Measurements from ENCODE around the gene VSIG4. TPM values are rescaled to one million over a fixed set of nuclear protein-coding genes. Genes with fewer than 3 reads are reported as not detected.

The VSIG4 gene
- total and polyA plus RNA-seq, 2 of the 8 experiments (the other 6 are each of a cell fraction or from before 2014, with no cell fraction given) = not detected

DNA sequence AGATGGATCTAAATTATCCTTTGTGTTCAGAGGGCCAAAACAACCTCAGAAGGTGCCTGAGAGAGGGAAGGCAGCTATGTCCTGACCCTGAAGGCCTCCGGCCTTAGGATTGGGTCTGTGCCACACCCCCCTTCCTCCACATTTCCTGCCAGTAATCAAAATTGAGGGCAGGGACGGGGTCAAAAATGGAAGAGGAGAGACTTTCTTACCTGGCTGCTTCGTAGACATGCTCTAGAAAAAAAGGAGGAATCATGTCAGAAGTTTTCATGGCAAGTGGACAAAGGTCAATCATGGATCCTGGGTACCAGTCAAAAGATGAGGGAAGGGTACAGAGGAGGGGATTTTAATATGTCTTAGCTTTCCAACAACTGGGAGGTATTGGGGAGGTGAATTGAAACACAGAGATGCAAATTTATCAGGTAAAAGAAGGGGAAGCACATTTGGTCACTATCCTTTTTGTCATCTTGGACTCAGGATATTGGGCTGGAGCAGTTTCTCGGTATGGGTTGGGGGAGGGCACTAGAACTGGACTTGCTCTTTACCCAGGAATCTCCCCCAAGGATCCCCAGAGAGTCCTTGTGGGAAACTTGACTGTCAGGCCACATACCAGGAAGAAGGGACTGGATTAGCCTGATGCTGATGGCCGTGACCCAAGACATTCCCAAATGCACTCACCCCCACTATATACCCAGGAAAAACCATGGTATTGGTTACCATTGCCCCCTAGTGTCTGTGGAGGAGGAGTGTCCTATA, 17.1 kb downstream of the VSIG4 start:
- H3K4ac ChIP-seq (replicated peaks; ENCODE audit: insufficient read length, low read depth, low read length) = no peak overlapping the region
- ChIA-PET POLR2A (ENCODE audit: partially characterized antibody) (no interaction called here), CTCF (ENCODE audit: partially characterized antibody) (interaction anchor here (0.6 to 0.8 kb wide), 2 partner anchors 207 to 1929 kb away, joined by 3 read pairs; no protein-coding TSS in a partner anchor)
- H2BK5ac ChIP-seq (ENCODE audit: low read depth, low read length) = no peak overlapping the region
- H3K27me3 ChIP-seq (replicated peaks in 1 of 4; ENCODE audit: control insufficient read depth in 3 of 4, extremely low read depth in 1 of 4, insufficient read depth in 3 of 4, low read length in 3 of 4) = no peaks in the 10 kb centered on the region
- no peak for DNase-seq (ENCODE audit: low read depth in 1 of 2, low spot score in 2 of 2)
- no peak for FAIRE-seq
- no peak overlapping the region for H2BK120ac ChIP-seq (replicated peaks; ENCODE audit: low read depth, low read length)
- H3K27ac ChIP-seq (ENCODE audit: low read depth, low read length) = no peak overlapping the region
- TF ChIP-seq RAD21 (IDR thresholded peaks at IDR 0.05 in 1 of 2, conservative IDR thresholded peaks at IDR 0.05 in 1 of 2; ENCODE audit: low read depth in 2 of 2, low read length in 2 of 2) = peak; percentile 23 to 43
- no peak for TF ChIP-seq MAFK (IDR thresholded peaks at IDR 0.05; ENCODE audit: low read depth, low read length)
- TF ChIP-seq POLR2AphosphoS5 (IDR thresholded peaks at IDR 0.05; ENCODE audit: low read depth, low read length) = no peak
- no peak for TF ChIP-seq BCL11A (IDR thresholded peaks at IDR 0.05; ENCODE audit: low read depth in 2 of 2, low read length in 2 of 2)
- TF ChIP-seq POU5F1 (IDR thresholded peaks at IDR 0.05; ENCODE audit: low read depth, low read length) = no peak
- TF ChIP-seq JUND (IDR thresholded peaks at IDR 0.05; ENCODE audit: low read length) = no peak
- no peak for TF ChIP-seq YY1 (IDR thresholded peaks at IDR 0.05; ENCODE audit: low read depth, low read length)
- TF ChIP-seq, protein P1, sequence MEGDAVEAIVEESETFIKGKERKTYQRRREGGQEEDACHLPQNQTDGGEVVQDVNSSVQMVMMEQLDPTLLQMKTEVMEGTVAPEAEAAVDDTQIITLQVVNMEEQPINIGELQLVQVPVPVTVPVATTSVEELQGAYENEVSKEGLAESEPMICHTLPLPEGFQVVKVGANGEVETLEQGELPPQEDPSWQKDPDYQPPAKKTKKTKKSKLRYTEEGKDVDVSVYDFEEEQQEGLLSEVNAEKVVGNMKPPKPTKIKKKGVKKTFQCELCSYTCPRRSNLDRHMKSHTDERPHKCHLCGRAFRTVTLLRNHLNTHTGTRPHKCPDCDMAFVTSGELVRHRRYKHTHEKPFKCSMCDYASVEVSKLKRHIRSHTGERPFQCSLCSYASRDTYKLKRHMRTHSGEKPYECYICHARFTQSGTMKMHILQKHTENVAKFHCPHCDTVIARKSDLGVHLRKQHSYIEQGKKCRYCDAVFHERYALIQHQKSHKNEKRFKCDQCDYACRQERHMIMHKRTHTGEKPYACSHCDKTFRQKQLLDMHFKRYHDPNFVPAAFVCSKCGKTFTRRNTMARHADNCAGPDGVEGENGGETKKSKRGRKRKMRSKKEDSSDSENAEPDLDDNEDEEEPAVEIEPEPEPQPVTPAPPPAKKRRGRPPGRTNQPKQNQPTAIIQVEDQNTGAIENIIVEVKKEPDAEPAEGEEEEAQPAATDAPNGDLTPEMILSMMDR (IDR thresholded peaks at IDR 0.05; ENCODE audit: control extremely low read depth in 1 of 3, insufficient read depth in 1 of 3, low read depth in 1 of 3, low read length in 3 of 3) = peak in 1 of 3 experiments; percentile 19; a peak in 1 of 4 replicates
- H2BK12ac ChIP-seq (ENCODE audit: low read depth, low read length) = no peak overlapping the region
- H4K20me1 ChIP-seq (replicated peaks in 1 of 2; ENCODE audit: control insufficient read depth in 1 of 2, insufficient read depth in 2 of 2, low read length in 2 of 2) = no peaks in the 10 kb centered on the region
- H3K23me2 ChIP-seq (ENCODE audit: low read depth, low read length) = no peaks in the 10 kb centered on the region
- no peak overlapping the region for H2AK5ac ChIP-seq (ENCODE audit: low read depth, low read length)
- no peak overlapping the region for H3K4me3 ChIP-seq (ENCODE audit: extremely low read depth in 1 of 4, insufficient read depth in 2 of 4, low read depth in 3 of 4, low read length in 4 of 4)
- H3K9ac ChIP-seq (replicated peaks in 1 of 4; ENCODE audit: extremely low read depth in 1 of 4, low read depth in 3 of 4, low read length in 3 of 4) = no peak overlapping the region
- no peak overlapping the region for H3K18ac ChIP-seq (ENCODE audit: extremely low read depth, low read length)
- no peak overlapping the region for H4K91ac ChIP-seq (replicated peaks; ENCODE audit: insufficient read length, low read length)
- WGBS, 2 experiments (ENCODE audit: extremely low coverage in 1 of 2, insufficient coverage in 1 of 2, insufficient read length in 1 of 2, insufficient replicate concordance in 2 of 2, low coverage in 1 of 2, low lambda C conversion rate in 2 of 2, missing lambda C conversion rate in 1 of 2) = 69% methylated on average over 2 of the region's 5 CpGs; no CpG with 5 or more reads in 1 of the 2 experiments
- H2BK15ac ChIP-seq (ENCODE audit: low read length) = no peak overlapping the region
- no peaks in the 10 kb centered on the region for H3K79me1 ChIP-seq (ENCODE audit: low read depth, low read length)
- no peak overlapping the region for H2AFZ ChIP-seq (ENCODE audit: low read length)
- H3K23ac ChIP-seq (ENCODE audit: insufficient read length) = no peak overlapping the region
- H3K9me3 ChIP-seq (ENCODE audit: insufficient read depth in 2 of 2, low read depth in 1 of 2, low read length in 1 of 2) = peaks cover 0 to 39% of the 10 kb centered on the region in 2 experiments; a peak in 1 of 4 replicates
- H3K4me1 ChIP-seq (replicated peaks in 1 of 4; ENCODE audit: control insufficient read depth in 3 of 4, insufficient read depth in 4 of 4, low read length in 3 of 4) = no peaks in the 10 kb centered on the region
- no peak overlapping the region for H3K56ac ChIP-seq (replicated peaks; ENCODE audit: insufficient read length, low read depth, low read length)
- no peak overlapping the region for H3K14ac ChIP-seq (ENCODE audit: insufficient read length)
- no peak overlapping the region for H4K5ac ChIP-seq (ENCODE audit: insufficient read length, low read depth, low read length)
- no peak overlapping the region for H4K8ac ChIP-seq (ENCODE audit: extremely low read depth, insufficient read depth, low read length)
- no peaks in the 10 kb centered on the region for H3K36me3 ChIP-seq (ENCODE audit: control insufficient read depth in 2 of 4, insufficient read depth in 4 of 4, low read length in 3 of 4)
- no peak overlapping the region for H2BK20ac ChIP-seq (ENCODE audit: low read length)
- no peak overlapping the region for H3K4me2 ChIP-seq (ENCODE audit: insufficient read depth in 1 of 2, low read depth in 2 of 2, low read length in 2 of 2)
- H3K79me2 ChIP-seq (ENCODE audit: control insufficient read depth in 1 of 2, insufficient read depth in 2 of 2, low read length in 2 of 2) = no peaks in the 10 kb centered on the region

All from H1 (cell line).